Germinal center (tissue), 1 donor: ENCODE measurements around the gene ASAP3.

ENCODE experiments used
- DNase-seq: peaks from one replicate; pipeline ENCODE4 v3.0.0; 2012; ENCODE audit warnings: mixed read lengths, low spot score

The ASAP3 gene

GRCh38 chr1:23483321-23484252, at the start of gene ASAP3:
Gene ASAP3, minus strand, starts transcription at chr1:23484179. Its CDS starts 46 bp downstream, at chr1:23484133.
- DNase-seq, result no peak

GRCh38 chr1:23533246-23534023, 49.5 kb upstream of the ASAP3 start:
- no peak for DNase-seq

GRCh38 chr1:23531562-23532094, 47.6 kb upstream of the ASAP3 start:
- DNase-seq, result no peak

- peak; percentile 96 for DNase-seq
Measured at GRCh38 chr1:23530747-23531561, 47.0 kb upstream of the ASAP3 start, which contains the start of gene E2F2. Gene E2F2, minus strand, starts transcription at chr1:23531233. Its CDS starts 440 bp downstream, at chr1:23530793.

- DNase-seq, result peak; percentile 62
Measured at GRCh38 chr1:23530087-23530746, 46.2 kb upstream of the ASAP3 start.

- DNase-seq, result no peak
Measured at GRCh38 chr1:23529146-23530086, 45.4 kb upstream of the ASAP3 start.

GRCh38 chr1:23528250-23528978, 44.4 kb upstream of the ASAP3 start:
- peak; percentile 40 for DNase-seq

- DNase-seq, result no peak
Measured at GRCh38 chr1:23527900-23528249, 43.9 kb upstream of the ASAP3 start.

- no peak for DNase-seq
Measured at GRCh38 chr1:23527366-23527765, 43.4 kb upstream of the ASAP3 start.

- no peak for DNase-seq
Measured at GRCh38 chr1:23526329-23527041, 42.5 kb upstream of the ASAP3 start.

GRCh38 chr1:23525558-23526250, 41.7 kb upstream of the ASAP3 start:
- DNase-seq, result peak; percentile 58

GRCh38 chr1:23524716-23525401, 40.9 kb upstream of the ASAP3 start:
- peak; percentile 59 for DNase-seq

- no peak for DNase-seq
Measured at GRCh38 chr1:23524163-23524562, 40.2 kb upstream of the ASAP3 start.

GRCh38 chr1:23522244-23522982, 38.4 kb upstream of the ASAP3 start:
- DNase-seq, result no peak

- DNase-seq, result no peak
Measured at GRCh38 chr1:23521588-23521987, 37.6 kb upstream of the ASAP3 start.

- DNase-seq, result no peak
Measured at GRCh38 chr1:23517581-23517980, 33.6 kb upstream of the ASAP3 start.

GRCh38 chr1:23515905-23516304, 31.9 kb upstream of the ASAP3 start:
- DNase-seq, result no peak
